ENCODE data around the gene SH2D1A. TPM values are rescaled to one million over a fixed set of nuclear protein-coding genes. Genes with fewer than 3 reads are reported as not detected.

The SH2D1A gene
- total and polyA plus RNA-seq, 2 of the 4 experiments (the other 2 are of a cell fraction): not detected

DNA sequence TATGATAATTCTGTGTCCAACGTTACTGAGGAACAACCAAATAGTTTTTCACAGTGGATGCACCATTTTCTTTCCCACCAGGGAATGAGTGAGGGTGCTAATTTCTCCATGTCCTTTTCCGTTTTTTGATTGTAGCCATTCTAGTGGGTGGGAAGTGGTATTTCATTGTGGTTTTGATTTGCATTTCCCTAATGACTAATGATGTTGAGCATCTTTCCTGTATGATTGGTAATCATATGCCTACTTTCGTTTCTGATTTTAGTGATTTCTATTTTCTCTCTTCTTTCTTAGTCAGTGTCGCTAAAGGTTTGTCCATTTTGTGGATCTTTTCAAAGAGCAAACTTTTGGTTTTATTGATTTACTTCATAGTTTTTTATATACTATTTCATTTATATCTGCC is 46.0 kb upstream of the SH2D1A start:
- Histone ChIP-seq H3K4me2 (ENCODE audit: low read depth, low read length) (no peak overlapping the region), H3K27ac (ENCODE audit: insufficient read depth, low read length) (no peak overlapping the region), H3K4me3 (ENCODE audit: insufficient read depth, low read depth, low read length) (no peak overlapping the region), H4K91ac (ENCODE audit: insufficient read depth, low read depth, low read length) (no peak overlapping the region), H4K5ac (ENCODE audit: low read depth, low read length) (no peak overlapping the region), H3K4ac (ENCODE audit: low read depth, low read length) (no peak overlapping the region), H3K79me1 (ENCODE audit: low read depth in 1 of 2, low read length in 2 of 2) (no peaks in the 10 kb centered on the region), H3K18ac (ENCODE audit: low read depth, low read length) (no peak overlapping the region), H3K9me1 (ENCODE audit: insufficient read depth, low read length) (no peaks in the 10 kb centered on the region), H3K9ac (ENCODE audit: low read depth, low read length) (no peak overlapping the region), H4K8ac (ENCODE audit: low read depth in 2 of 2, low read length in 2 of 2) (no peak overlapping the region), H2BK5ac (ENCODE audit: low read depth, low read length, poor library complexity, severe bottlenecking) (no peak overlapping the region), H2AK5ac (ENCODE audit: low read depth, low read length) (no peak overlapping the region), H2BK120ac (ENCODE audit: low read depth, low read length) (no peak overlapping the region), H3K4me1 (ENCODE audit: control insufficient read depth, insufficient read depth, low read length) (no peaks in the 10 kb centered on the region), H2BK15ac (ENCODE audit: low read depth, low read length) (no peak overlapping the region), H3K36me3 (ENCODE audit: control insufficient read depth, insufficient read depth, low read length) (no peaks in the 10 kb centered on the region), H3K23ac (ENCODE audit: low read depth, low read length) (no peak overlapping the region), H2AFZ (replicated peaks; ENCODE audit: low read length, poor library complexity) (no peak overlapping the region), H2BK20ac (ENCODE audit: low read depth, low read length) (no peak overlapping the region), H3K56ac (ENCODE audit: extremely low read depth, insufficient read depth, low read length) (no peak overlapping the region), H4K20me1 (ENCODE audit: insufficient read depth, low read length) (no peaks in the 10 kb centered on the region), H3K27me3 (ENCODE audit: control insufficient read depth, insufficient read depth, low read length) (no peaks in the 10 kb centered on the region), H3K14ac (replicated peaks; ENCODE audit: low read depth, low read length) (no peak overlapping the region), H3K9me3 (ENCODE audit: control insufficient read depth, insufficient read depth, low read length) (no peaks in the 10 kb centered on the region), H2AK9ac (replicated peaks; ENCODE audit: low read depth, low read length, poor library complexity) (no peak overlapping the region)
- in situ Hi-C loops (cut with MboI; ENCODE audit: low sequenced_read_pairs): no loop called here
- ChIA-PET CTCF (no interaction called here), POLR2A (ENCODE audit: unreplicated experiment) (no interaction called here)
- intact Hi-C loops (cut with micrococcal nuclease): no loop called here
- WGBS, 2 experiments (ENCODE audit: extremely low coverage in 2 of 2, insufficient read length in 1 of 2): no CpG with 5 or more reads among the region's 4 CpGs
- DNase-seq (no peak), ATAC-seq (ENCODE audit: low read depth) (no peak)
- dilution Hi-C loops (cut with HindIII; ENCODE audit: low sequenced_read_pairs, unreplicated experiment): no loop called here
- BruUV-seq (replicated peaks): no TSS peak
- TF ChIP-seq POLR2A (IDR thresholded peaks at IDR 0.05; ENCODE audit: low read depth, low read length) (no peak), RCOR1 (IDR thresholded peaks at IDR 0.05; ENCODE audit: insufficient replicate concordance, low read length) (no peak), MXI1 (IDR thresholded peaks at IDR 0.05; ENCODE audit: borderline replicate concordance, low read depth, low read length) (no peak), BHLHE40 (IDR thresholded peaks at IDR 0.05; ENCODE audit: low read depth, low read length) (no peak), SMC3 (IDR thresholded peaks at IDR 0.05; ENCODE audit: low read depth, low read length) (no peak), CEBPB (IDR thresholded peaks at IDR 0.05; ENCODE audit: low read depth, low read length) (no peak), NFE2L2 (IDR thresholded peaks at IDR 0.05; ENCODE audit: low read depth, low read length) (no peak), RFX5 (IDR thresholded peaks at IDR 0.05; ENCODE audit: low read depth, low read length) (no peak), RAD21 (IDR thresholded peaks at IDR 0.05; ENCODE audit: low read length) (no peak), MAFK (IDR thresholded peaks at IDR 0.05; ENCODE audit: low read depth, low read length) (no peak), MAZ (IDR thresholded peaks at IDR 0.05; ENCODE audit: borderline replicate concordance, low read depth, low read length) (no peak), FOS (IDR thresholded peaks at IDR 0.05; ENCODE audit: low read depth, low read length) (no peak), CHD1 (IDR thresholded peaks at IDR 0.05; ENCODE audit: low read depth, low read length) (no peak)
- TF ChIP-seq, protein P1, sequence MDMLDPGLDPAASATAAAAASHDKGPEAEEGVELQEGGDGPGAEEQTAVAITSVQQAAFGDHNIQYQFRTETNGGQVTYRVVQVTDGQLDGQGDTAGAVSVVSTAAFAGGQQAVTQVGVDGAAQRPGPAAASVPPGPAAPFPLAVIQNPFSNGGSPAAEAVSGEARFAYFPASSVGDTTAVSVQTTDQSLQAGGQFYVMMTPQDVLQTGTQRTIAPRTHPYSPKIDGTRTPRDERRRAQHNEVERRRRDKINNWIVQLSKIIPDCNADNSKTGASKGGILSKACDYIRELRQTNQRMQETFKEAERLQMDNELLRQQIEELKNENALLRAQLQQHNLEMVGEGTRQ (IDR thresholded peaks at IDR 0.05; ENCODE audit: low read depth, low read length): no peak
- TF ChIP-seq, protein P2, sequence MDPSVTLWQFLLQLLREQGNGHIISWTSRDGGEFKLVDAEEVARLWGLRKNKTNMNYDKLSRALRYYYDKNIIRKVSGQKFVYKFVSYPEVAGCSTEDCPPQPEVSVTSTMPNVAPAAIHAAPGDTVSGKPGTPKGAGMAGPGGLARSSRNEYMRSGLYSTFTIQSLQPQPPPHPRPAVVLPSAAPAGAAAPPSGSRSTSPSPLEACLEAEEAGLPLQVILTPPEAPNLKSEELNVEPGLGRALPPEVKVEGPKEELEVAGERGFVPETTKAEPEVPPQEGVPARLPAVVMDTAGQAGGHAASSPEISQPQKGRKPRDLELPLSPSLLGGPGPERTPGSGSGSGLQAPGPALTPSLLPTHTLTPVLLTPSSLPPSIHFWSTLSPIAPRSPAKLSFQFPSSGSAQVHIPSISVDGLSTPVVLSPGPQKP (IDR thresholded peaks at IDR 0.05; ENCODE audit: borderline replicate concordance, low read depth, low read length): no peak
- TF ChIP-seq, protein P3, sequence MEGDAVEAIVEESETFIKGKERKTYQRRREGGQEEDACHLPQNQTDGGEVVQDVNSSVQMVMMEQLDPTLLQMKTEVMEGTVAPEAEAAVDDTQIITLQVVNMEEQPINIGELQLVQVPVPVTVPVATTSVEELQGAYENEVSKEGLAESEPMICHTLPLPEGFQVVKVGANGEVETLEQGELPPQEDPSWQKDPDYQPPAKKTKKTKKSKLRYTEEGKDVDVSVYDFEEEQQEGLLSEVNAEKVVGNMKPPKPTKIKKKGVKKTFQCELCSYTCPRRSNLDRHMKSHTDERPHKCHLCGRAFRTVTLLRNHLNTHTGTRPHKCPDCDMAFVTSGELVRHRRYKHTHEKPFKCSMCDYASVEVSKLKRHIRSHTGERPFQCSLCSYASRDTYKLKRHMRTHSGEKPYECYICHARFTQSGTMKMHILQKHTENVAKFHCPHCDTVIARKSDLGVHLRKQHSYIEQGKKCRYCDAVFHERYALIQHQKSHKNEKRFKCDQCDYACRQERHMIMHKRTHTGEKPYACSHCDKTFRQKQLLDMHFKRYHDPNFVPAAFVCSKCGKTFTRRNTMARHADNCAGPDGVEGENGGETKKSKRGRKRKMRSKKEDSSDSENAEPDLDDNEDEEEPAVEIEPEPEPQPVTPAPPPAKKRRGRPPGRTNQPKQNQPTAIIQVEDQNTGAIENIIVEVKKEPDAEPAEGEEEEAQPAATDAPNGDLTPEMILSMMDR (conservative IDR thresholded peaks at IDR 0.05; ENCODE audit: low read depth, low read length): no peak
